Activated CD8-positive, alpha-beta memory T cell treated with anti-CD3 and anti-CD28 coated beads, Interleukin-2, amount 50 U/mL, for 1 hour (primary cell): ENCODE measurements around the gene CCDC136.

ENCODE experiments used
- DNase-seq: peaks from one replicate; pipeline ENCODE4 v3.0.0-alpha.2; 2020; ENCODE audit errors: extremely low read depth

CCDC136 gene

GRCh38 chr7:128862571-128863432, 71.0 kb downstream of the CCDC136 start, which contains the start of gene ATP6V1F:
Gene ATP6V1F (plus strand): TSS chr7:128862856. CDS start chr7:128862905, 49 bp downstream.
- peak; percentile 93 for DNase-seq

- DNase-seq = no peak
These were observed 71.7 kb downstream of the CCDC136 start for GRCh38 chr7:128863433-128863989.

GRCh38 chr7:128865303-128865702, 73.5 kb downstream of the CCDC136 start:
- DNase-seq = no peak

- DNase-seq = no peak
These were observed 74.5 kb downstream of the CCDC136 start for GRCh38 chr7:128865996-128866877.

GRCh38 chr7:128867241-128867640, 75.5 kb downstream of the CCDC136 start:
- DNase-seq = no peak

GRCh38 chr7:128867842-128868623, 76.3 kb downstream of the CCDC136 start:
- no peak for DNase-seq

GRCh38 chr7:128868624-128869137, 76.9 kb downstream of the CCDC136 start:
- no peak for DNase-seq

- no peak for DNase-seq
These were observed 77.6 kb downstream of the CCDC136 start for GRCh38 chr7:128869138-128869943.

GRCh38 chr7:128869944-128870285, 78.1 kb downstream of the CCDC136 start:
- no peak for DNase-seq

GRCh38 chr7:128871050-128871449, 79.3 kb downstream of the CCDC136 start:
- no peak for DNase-seq
